ENCODE results near the gene UAP1L1.

Gene UAP1L1

DNA sequence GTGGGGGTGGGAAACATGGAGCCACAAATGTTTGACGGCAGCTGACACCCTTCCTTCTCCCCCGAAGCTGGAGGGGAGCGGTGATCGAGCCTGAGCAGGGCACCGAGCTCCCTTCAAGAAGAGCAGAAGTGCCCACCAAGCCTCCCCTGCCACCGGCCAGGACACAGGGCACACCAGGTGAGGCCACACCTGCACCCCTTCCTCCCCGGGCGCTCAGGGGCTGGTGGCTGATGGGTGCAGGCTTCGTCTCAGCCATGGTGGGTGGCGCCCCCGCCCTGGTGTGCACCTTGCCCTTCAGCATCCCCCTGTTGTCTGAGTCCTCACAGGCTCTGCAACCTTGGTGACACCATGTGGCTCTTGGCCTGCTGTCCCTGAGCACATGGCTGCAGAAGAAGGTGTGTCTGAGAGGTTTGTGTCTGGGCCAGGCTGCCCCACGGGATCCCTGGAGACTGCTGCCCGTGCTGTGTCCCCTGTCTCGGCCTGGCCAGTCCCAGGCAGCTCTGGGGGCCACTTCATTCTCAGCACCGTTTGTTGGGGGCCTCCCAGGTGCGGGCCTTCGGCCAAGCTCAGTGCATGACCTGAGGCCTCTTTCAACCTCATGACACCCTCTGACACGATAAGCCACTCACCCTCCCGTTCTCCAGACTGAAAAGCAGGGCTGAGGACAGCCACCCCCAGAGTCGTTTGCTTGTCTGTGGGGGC, 20.6 kb downstream of the UAP1L1 start:
- DNase-seq (ENCODE audit: low spot score) = no peak

DNA sequence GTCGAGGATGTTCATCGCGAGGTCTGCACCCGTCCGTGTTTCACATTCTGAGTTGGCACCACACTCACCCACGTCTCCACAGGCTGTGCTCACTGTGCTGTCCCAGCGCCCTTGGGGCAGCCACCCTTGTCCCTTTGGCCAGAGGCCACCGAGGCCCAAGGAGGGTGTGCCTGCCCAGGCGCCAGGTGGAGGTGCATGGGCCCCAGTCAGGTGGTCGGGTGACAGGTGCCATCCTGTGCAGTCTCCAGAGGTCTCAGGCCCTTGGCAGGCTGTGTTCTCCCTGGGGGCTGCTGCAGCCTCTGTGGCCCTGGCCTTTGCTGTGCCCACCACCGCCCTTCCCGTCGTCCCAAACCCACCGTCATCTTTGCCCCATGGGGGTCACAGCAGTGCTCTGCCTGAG, 21.9 kb downstream of the UAP1L1 start:
- DNase-seq (ENCODE audit: low spot score) = no peak

DNA sequence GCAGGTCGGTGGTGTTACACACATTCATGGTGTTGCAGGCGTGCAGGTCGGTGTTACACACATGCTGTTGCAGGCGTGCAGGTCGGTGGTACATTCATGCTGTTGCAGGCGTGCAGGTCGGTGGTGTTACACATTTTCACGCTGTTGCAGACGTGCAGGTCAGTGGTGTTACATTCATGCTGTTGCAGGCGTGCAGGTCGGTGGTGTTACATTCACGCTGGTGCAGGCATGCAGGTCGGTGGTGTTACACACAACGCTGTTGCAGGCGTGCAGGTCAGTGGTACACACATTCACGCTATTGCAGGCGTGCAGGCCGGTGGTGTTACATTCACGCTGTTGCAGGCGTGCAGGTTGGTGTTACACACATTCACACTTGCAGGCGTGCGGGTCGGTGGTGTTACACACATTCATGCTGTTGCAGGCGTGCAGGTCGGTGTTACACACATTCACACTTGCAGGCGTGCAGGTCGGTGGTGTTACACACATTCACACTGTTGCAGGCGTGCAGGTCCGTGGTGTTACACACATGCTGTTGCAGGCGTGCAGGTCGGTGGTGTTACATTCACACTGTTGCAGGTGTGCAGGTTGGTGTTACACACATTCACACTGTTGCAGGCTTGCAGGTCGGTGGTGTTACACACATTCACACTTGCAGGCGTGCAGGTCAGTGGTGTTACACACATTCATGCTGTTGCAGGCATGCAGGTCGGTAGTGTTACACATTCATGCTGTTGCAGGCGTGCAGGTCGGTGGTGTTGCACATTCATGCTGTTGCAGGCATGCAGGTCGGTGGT, 26.1 kb downstream of the UAP1L1 start:
- DNase-seq (ENCODE audit: low spot score) = no peak

DNA sequence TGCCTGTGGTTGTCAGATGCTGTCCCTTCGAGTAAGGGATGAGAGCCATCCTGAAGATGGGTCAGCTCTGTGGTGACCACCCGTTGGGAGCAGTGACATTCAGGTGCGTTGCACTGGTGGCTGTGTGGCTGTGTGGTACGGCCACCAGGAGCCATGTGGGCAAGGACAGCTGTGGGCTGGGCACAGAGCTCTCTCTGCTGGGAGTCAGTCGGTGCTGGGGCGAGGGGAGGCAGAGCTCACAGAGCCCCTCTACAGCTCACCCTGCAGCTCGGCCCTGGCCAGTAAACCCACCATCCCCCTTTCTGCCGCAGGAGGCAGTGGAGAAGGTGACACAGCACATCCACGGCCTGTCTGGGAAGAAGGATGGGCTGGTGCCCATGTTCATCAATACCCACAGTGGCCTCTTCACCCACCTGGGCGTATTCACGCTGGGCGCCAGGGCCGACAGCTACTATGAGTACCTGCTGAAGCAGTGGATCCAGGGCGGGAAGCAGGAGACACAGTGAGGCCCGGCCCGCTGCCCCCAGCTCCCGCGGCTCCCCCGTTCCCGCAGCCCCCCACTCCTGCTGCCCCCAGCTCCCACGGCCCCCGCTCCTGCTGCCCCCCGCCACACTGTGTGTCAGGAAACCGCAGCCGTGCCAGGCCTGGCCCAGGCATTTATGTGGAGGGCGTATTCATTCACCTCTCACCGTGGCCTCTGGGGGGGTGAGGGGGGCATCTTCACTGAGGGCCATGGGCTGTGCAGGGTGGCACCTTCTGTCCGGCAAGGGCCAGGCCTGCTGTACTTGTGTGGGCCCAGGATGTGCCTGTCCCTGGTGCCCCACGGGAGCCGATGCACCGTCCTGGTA, 28.7 kb downstream of the UAP1L1 start:
- no peak for DNase-seq (ENCODE audit: low spot score)

DNA sequence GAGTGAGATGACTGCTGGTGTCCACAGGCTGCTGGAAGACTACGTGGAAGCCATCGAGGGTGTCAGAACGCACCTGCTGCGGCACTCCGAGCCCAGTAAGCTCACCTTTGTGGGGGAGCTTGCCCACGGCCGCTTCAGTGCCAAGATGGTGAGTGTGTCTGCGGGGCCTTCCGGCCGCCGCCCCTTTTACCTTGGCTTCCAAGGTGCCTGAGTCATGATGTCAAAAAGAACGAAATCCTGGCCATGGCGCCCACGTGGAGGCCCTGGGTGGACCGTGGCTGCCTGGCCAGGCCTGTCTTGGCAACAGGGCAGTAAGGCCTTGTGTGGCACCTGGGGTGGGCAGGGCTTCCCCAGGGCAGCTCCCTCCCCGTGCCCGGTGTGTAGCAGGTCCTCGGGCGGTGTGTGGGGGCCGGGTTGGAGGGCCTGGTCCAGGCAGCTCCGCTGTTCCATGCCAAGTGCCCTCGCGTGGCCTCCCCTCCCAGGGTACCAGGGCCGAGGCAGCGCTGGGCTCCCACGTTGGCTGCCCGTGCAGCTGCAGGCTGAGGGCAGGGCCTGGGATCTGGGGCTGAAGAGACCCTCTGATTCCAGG, 29.4 kb downstream of the UAP1L1 start:
- DNase-seq (ENCODE audit: low spot score) = no peak

DNA sequence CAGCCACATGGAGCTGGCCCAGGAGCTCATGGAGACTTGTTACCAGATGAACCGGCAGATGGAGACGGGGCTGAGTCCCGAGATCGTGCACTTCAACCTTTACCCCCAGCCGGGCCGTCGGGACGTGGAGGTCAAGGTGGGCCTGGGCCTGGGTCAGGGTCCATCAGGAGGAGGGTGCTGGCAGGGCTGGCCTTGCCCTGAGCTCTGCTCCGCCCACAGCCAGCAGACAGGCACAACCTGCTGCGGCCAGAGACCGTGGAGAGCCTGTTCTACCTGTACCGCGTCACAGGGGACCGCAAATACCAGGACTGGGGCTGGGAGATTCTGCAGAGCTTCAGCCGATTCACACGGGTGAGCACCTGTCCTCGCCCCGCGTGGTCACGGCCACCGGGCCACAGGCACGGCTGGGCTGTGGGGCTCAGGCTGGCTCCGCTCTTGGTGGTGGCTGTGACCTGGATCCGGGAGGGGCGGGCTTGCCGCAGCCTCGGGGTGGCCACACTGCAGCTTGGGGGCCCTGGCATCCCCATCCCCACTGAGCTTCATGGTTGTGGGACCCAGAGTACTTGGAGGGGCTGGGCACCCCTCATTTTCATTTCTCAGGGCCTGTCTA, 30.1 kb downstream of the UAP1L1 start:
- no peak for DNase-seq (ENCODE audit: low spot score)

DNA sequence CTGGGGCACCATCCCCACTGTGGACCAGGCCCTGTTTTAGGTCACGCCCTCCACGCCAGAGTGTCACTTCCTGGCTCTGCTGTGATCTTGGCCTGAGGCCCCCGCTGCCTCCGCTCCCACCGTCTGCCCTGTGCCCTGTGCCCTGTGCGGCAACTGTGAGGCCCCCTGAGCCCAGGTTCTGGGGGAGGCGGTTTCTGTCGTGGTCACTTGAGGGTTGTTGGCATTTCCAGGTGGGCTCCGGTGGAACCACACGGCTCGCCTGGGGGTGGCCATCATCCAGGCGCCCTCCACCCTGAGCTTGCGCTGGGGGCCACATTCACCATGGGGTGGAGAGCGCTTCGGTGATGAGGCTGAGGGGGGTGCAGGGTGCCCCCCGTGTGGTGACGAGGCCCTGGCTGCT, 30.7 kb downstream of the UAP1L1 start:
- no peak for DNase-seq (ENCODE audit: low spot score)

DNA sequence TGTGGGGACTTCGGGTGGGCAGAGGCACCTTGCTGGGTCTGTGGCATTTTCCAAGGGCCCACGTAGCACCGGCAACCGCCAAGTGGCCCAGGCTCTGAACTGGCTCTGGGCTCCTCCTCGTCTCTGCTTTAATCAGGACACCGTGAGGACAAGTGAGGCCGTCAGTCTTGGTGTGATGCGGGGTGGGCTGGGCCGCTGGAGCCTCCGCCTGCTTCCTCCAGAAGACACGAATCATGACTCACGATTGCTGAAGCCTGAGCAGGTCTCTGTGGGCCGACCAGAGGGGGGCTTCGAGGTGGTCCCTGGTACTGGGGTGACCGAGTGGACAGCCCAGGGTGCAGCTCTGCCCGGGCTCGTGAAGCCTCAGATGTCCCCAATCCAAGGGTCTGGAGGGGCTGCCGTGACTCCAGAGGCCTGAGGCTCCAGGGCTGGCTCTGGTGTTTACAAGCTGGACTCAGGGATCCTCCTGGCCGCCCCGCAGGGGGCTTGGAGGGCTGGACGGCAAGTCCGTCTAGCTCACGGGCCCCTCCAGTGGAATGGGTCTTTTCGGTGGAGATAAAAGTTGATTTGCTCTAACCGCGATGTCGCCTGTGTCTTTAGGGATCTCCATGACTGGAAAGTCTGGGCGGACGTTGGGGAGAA, 31.4 kb downstream of the UAP1L1 start:
- no peak for DNase-seq (ENCODE audit: low spot score)

DNA sequence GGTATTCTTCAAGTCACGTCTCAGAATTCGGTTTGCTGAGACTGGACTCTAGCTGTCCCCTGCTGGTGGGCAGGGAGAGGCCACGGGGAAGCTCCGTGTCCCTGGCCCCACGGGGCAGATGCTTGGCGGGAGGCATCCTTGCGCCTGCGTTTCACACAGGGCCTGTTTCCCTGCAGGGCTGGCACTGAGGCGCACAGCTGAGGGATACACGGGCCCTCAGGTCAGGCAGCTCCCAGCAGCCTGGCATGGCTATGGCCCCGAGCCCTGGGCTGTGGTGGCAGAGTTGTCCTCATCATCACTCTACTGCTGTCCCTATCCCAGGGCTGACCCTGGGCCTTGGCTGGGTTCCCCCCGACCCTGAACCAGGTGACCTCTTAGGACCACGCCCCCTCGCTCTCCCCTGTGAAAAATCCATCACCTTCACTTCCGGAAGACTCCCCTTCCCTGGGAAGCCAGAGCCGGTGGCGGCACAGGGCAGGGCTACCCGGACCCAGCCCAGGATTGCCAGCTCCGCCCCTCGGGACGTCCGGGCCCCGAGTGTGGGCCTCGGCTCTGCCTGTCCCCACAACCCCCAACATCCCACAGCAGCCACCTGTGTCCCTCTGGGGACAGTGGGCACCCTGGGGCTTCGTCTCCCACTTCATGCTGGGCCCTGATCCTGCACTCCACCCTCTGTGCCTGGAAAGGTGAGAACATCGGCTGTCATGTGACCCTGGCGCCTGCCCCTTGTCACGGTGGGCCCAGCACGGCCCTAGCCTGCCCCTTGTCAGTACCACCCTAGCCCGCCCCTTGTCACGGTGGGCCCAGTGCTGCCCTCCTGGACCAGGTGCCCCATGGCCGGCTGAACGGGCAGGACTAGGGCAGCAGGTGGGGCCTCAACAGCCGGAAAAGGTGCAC, 32.2 kb downstream of the UAP1L1 start:
- no peak for DNase-seq (ENCODE audit: low spot score)

DNA sequence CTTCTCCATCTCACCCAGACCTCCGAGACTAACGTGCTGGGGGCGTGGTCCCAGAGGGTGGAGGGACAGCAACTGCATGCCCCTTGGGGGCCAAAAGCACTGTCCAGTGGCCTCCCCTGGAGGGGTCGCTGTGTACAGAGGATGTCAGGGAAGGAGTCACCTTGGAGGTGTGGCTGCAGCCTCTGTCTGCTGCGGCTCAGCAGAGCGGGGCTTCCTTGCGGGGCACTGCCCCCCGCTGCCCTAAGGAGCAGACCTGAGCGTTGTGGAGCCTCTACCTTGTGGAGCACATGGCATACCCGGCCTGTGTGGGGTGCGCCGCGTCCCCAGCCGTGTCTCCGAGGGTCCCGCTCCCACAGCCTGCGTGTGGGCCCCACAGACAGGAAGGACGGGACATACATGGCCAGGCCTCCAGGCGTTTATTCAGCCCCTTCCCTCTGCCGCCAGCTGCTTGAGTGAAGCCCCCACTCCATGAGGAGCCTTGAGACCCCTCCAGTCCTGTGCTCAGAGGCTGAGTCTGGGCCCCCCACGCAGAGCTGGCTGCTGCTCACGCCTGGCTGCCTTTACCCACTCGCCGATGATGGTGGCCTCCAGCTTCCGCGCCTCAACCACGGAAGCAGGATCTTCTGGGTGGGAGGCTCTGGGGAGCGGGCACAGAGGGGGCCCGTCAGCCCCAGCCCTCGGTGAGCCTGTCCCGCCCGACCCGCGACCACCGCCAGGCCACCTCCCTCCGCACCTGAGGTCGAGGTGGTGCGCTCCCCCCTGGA, 33.0 kb downstream of the UAP1L1 start:
- no peak for DNase-seq (ENCODE audit: low spot score)

DNA sequence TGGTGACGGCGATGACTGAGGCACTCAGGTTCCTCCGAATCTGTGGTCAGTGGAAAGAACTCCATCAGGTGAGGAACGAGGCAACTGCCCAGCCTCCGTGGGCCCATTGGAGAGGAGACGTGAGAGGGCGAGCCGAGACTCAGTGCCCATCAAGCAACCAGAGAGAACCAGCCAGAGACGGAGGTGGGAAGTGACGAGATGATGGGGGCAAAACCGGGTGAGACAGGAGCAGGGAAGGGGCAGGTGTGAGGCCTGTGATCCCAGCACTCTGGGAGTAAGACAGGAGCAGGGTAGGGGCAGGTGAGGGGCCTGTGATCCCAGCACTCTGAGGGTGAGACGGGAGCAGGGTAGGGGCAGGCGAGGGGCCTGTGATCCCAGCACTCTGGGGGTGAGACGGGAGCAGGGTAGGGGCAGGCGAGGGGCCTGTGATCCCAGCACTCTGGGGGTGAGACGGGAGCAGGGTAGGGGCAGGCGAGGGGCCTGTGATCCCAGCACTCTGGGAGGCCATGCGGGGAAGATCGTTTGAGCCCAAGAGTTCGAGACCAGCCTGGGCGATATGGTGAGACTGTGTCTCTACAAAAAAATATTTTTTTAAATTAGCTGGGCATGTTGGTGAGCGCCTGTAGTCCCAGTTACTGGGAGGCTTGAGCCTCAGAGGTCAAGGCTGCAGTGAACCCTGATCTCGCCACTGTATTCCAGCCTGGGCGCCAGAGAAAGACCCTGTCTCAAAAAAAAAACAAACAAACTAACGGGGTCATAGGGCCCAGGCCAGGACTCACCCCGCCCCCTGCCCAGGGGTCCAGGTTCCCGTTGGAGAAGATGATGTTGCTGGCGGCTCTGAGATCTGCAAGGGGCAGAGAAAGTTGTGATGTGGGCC, 33.8 kb downstream of the UAP1L1 start:
- DNase-seq (ENCODE audit: low spot score) = no peak

DNA sequence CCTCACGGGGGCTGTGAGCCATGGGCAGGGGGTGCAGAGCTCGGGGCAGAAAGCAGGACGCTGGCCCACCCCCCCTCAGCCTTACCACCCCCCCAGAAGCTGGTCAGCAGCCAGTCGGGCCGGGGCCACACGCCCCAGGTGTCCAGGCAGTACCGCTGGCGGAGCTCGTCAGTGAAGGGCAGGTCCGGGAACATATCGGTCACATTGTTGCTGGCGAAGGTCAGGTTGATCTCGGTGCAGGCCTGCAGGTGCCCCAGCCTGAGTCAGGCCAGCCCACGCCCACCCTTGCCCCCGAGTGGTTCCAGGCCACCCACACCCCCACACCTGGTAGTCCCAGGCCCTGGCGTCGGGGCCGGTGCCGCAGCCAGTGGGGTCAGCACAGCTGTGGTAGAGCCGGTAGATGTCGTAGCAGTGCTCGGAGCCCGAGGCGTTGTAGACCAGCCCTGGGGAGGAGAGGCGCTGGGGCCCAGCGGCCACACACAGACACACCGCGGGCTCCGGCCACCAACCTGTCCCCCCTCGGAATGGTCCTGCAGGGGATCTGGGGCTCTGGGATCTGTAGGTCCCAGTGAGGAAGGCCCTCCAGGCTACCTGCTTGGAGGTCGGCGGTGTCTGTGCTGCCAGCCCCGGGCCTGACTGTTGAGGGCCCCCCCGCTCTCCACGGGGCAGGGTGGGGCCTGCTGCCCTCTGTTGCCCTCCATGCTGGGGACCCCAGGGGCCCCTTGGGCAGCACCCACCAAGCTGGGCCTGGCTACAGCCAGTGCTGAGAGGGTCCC, 34.7 kb downstream of the UAP1L1 start:
- DNase-seq (ENCODE audit: low spot score) = no peak

DNA sequence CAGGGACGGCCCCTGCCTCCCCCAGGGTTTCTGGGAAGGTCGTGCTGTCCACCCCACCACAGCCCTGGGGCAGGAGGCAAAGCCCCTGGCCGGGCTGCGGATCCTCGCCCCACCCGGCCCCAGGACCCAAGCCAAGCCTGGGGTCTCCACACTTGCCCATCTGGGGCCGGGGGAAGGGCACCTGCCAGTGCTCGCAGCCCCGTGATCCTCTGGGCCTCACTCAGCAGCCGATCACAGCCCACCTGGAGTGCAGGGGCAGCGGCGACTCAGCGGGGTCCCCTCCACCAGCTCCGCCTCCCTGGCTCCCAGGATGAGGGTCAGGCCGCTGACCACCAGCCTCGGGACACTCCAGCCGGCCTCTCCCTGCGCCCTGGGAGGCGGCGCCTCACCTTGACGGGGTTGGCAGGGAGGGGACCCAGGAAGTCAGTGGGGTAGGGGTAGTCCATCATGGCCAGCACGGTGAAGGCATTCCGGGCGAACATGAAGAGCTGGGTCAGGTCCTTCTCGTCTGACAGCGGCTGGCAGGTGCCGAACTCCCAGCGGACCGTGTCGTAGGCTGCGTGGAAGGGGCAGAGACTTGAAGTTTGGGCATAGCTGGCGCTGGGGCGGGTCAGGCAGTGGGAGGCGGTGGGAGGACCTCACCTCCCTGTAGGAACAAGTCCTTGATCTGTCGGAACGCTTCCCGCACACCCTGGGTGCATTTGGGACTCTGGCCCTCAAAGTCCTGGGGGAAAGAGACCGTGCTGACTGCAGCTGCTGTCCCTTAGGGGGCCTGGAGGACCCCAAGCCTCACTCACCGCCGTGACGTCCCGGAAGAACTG, 35.5 kb downstream of the UAP1L1 start:
- no peak for DNase-seq (ENCODE audit: low spot score)

DNA sequence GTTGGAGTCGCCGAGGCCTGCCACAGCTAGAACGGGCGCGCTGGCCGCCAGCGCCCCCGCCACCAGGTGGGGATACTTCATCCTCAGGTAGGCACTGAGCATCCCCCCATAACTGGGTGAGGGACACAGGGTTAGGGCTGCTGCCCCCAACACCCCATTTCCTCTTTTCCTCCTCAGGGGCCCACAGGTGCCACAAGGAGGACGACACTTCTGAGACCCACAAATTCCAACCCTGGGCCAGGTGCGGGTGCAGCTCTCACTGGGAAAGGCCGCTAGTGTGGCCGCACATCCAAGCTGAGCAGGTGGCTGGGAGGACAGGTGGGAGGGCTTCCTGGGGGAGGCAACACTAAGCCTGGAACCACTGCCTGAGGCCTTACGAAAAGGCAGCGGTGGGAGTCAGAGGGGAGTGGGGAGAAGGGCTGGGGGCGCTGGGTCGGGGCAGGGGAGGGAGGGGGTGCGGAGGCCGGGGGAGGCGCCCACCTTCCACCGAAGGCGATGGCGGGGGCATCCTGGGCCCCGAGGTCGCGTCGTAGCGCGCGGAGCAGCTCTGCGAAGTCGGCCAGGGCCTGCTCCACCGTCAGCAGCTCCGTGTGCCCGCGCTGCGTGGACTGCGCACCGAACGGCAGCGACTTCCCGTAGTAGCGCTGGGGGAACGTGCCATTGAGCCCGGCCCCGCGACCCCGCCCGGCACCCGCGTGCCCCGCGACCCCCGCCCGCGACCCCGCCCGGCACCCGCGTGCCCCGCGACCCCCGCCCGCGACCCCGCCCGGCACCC, 36.3 kb downstream of the UAP1L1 start:
- DNase-seq (ENCODE audit: low spot score) = no peak

DNA sequence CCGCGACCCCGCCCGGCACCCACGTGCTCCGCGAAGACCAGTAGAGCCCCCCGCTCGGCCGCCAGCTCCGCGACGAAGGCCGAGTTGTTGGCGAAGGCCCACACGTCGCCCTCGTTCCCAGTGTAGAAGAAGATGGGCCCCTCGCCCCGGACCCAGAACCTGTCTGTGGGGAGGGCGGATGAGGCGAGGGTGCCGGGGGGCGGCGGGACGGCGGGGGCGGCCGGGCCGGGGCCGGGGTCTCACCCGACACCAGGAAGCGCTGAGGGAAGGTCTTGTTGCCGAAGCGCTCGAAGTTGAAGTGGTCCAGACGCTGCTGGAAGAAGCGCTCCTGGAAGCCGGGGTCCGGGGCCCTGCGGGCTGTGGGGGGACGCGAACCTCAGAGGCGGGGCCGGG, 36.9 kb downstream of the UAP1L1 start:
- DNase-seq (ENCODE audit: low spot score) = no peak
